HepG2 (cell line): ENCODE measurements around the gene ZMYND8. TPM values are rescaled to one million over a fixed set of nuclear protein-coding genes. Genes with fewer than 3 reads are reported as not detected.
A peak's percentile ranks its signal among the peaks of the same experiment; 100 is the strongest.

Source experiments
- CCDC6 ChIP-seq: sonication (generic); formaldehyde crosslinking; IDR thresholded peaks from 2 replicates; pipeline ENCODE4 v1.8.1; 2022; ENCODE audit warnings: mild to moderate bottlenecking, missing genetic modification reagents, moderate library complexity
- ESRRA ChIP-seq: sonication (generic); formaldehyde crosslinking; IDR thresholded peaks from 2 replicates; pipeline ENCODE4 v1.5.1; 2020; ENCODE audit warnings: mild to moderate bottlenecking, low read depth, missing genetic modification reagents
- IRX3 ChIP-seq: sonication (generic); formaldehyde crosslinking; IDR thresholded peaks from 2 replicates; pipeline ENCODE4 v1.8.1; 2023; ENCODE audit warnings: mild to moderate bottlenecking, low read depth, missing genetic modification reagents, borderline replicate concordance
- MATR3 ChIP-seq: sonication (generic); formaldehyde crosslinking; IDR thresholded peaks from 2 replicates; pipeline ENCODE4 v1.4.0; 2020; ENCODE audit warnings: missing genetic modification reagents
- SCMH1 ChIP-seq: sonication (generic); formaldehyde crosslinking; IDR thresholded peaks from 2 replicates; pipeline ENCODE4 v1.9.0; 2021; ENCODE audit warnings: missing genetic modification reagents, mild to moderate bottlenecking, borderline replicate concordance
- ZBTB42 ChIP-seq: sonication (generic); formaldehyde crosslinking; IDR thresholded peaks from 2 replicates; pipeline ENCODE4 v1.5.0; 2020; ENCODE audit warnings: mild to moderate bottlenecking, missing genetic modification reagents
- ZNF160 ChIP-seq: sonication (generic); formaldehyde crosslinking; IDR thresholded peaks from 2 replicates; pipeline ENCODE4 v1.8.0; 2022; ENCODE audit warnings: mild to moderate bottlenecking, inconsistent platforms, missing genetic modification reagents
- ZNF235 ChIP-seq: sonication (generic); formaldehyde crosslinking; IDR thresholded peaks from 2 replicates; pipeline ENCODE4 v1.8.1; 2023; ENCODE audit warnings: mild to moderate bottlenecking, missing genetic modification reagents, borderline replicate concordance
- ZNF577 ChIP-seq: sonication (generic); formaldehyde crosslinking; IDR thresholded peaks from 2 replicates; pipeline ENCODE4 v1.4.0; 2020; ENCODE audit warnings: mild to moderate bottlenecking, low read depth, missing genetic modification reagents, borderline replicate concordance
- ZNF747 ChIP-seq: sonication (generic); formaldehyde crosslinking; IDR thresholded peaks from 2 replicates; pipeline ENCODE4 v1.8.1; 2023; ENCODE audit warnings: missing genetic modification reagents, mild to moderate bottlenecking, borderline replicate concordance
- ZNF777 ChIP-seq: sonication (generic); formaldehyde crosslinking; IDR thresholded peaks from 2 replicates; pipeline ENCODE4 v1.4.0; 2020; ENCODE audit warnings: missing genetic modification reagents
- ZNF841 ChIP-seq: sonication (generic); formaldehyde crosslinking; IDR thresholded peaks from 2 replicates; pipeline ENCODE4 v1.8.1; 2023; ENCODE audit warnings: missing genetic modification reagents, borderline replicate concordance
- ZSCAN9 ChIP-seq: IDR thresholded peaks from 2 replicates; pipeline ENCODE4 v1.6.1; 2016; ENCODE audit warnings: borderline replicate concordance
- polyA plus RNA-seq, 8 experiments: library from polyadenylated mRNA; depleted of rRNA in 3 of 8; stranded (reverse) in 7 of 8; unstranded in 1 of 8; fragments of >200 nt; fragmentation: Illumina TruSeq in 4 of 8; extraction: Trizol in 4 of 8; gene quantifications; 2 replicates each; pipeline versions ENCODE4 v1.2.1 to v1.2.3, GENCODE V29; 2011 to 2016; ENCODE audit warnings: low read depth in 4 of 8, missing spikeins in 1 of 8, mixed read lengths in 1 of 8; ENCODE audit not compliant: insufficient read depth in 1 of 8
- total RNA-seq, 5 experiments: library from RNA; depleted of rRNA; stranded (reverse); fragments of >200 nt; fragmentation: Illumina TruSeq; extraction: Trizol; gene quantifications; 2 replicates each; pipeline ENCODE4 v1.2.3, GENCODE V29; 2016; ENCODE audit warnings: low read depth in 1 of 5
- TF ChIP-seq, protein P1 (sequence below): sonication (generic); formaldehyde crosslinking; IDR thresholded peaks from 2 replicates; pipeline ENCODE4 v1.8.1; 2023; ENCODE audit warnings: mild to moderate bottlenecking, missing genetic modification reagents, borderline replicate concordance
- TF ChIP-seq, protein P2 (sequence below), 2 experiments: fragments of 450-650 bp in 1 of 2; sonication (generic) in 1 of 2; formaldehyde crosslinking; IDR thresholded peaks; 2 replicates each; pipeline versions ENCODE4 v1.5.0 to v1.8.0; 2020 to 2022; ENCODE audit warnings: mild to moderate bottlenecking in 1 of 2, missing genetic modification reagents in 1 of 2
- TF ChIP-seq, protein P3 (sequence below): sonication (generic); formaldehyde crosslinking; IDR thresholded peaks from 2 replicates; pipeline ENCODE4 v1.5.1; 2020; ENCODE audit warnings: missing genetic modification reagents, mild to moderate bottlenecking, borderline replicate concordance
- TF ChIP-seq, protein P4 (sequence below): sonication (generic); formaldehyde crosslinking; IDR thresholded peaks from 2 replicates; pipeline ENCODE4 v1.8.0; 2022; ENCODE audit warnings: mild to moderate bottlenecking, missing genetic modification reagents, borderline replicate concordance
- TF ChIP-seq, protein P5 (sequence below): sonication (generic); formaldehyde crosslinking; IDR thresholded peaks from 2 replicates; pipeline ENCODE4 v1.4.0; 2020; ENCODE audit warnings: missing genetic modification reagents, borderline replicate concordance
- TF ChIP-seq, protein P6 (sequence below): sonication (generic); formaldehyde crosslinking; IDR thresholded peaks from 2 replicates; pipeline ENCODE4 v1.4.0; 2020; ENCODE audit warnings: missing genetic modification reagents, borderline replicate concordance

The ZMYND8 gene
- total and polyA plus RNA-seq, 2 of the 13 experiments (the other 11 are each of a cell fraction or from before 2014, with no cell fraction given) = 53.9 to 84.7 TPM

DNA sequence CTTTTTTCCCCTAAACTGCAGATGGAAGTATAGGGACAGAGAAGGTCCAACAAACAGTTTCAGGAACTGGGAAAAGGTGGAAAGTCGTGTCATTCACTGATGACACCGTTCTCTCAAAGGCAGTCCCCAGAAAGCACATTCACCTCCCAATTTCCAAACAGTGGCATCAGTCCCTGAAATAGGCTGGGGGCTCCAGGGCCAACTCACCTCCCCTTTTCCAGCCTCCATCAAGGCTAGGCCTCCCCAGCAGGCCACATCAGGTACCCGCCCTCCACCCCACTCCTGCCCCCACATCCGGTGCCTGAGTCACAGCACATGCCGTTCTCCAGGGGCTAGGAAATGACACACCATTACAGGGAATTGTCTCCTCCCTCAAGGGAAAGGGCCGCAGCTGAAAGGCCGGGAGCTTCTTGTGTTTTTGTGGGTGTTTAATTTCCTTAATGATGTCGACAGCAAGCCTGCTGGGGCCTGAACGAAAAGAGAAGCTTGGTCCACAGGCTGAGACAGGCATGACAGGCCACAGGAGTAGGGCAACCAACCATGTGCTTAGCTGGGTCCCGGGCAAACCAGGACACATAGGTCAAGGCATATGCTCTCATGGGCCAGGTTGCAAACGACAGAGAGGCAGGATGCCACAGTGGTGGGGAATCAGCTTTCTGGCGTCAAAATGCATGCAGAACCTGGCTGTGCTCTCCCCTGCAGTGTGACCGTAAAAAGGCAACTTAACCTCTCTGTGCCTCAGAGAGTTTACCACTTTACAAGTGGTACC lies 39.2 kb downstream of the ZMYND8 start (continued):
- TF ChIP-seq ZNF235 (CRISPR knock-in tag) (no peak), ZNF577 (CRISPR knock-in tag) (no peak), ZBTB42 (CRISPR knock-in tag) (no peak), ZNF841 (CRISPR knock-in tag) (no peak), ZNF747 (CRISPR knock-in tag) (no peak), SCMH1 (no peak), ESRRA (no peak), MATR3 (no peak), ZNF777 (CRISPR knock-in tag) (no peak), ZSCAN9 (no peak), ZNF160 (CRISPR knock-in tag) (no peak), IRX3 (CRISPR knock-in tag) (no peak), CCDC6 (no peak)
- TF ChIP-seq, protein P1, sequence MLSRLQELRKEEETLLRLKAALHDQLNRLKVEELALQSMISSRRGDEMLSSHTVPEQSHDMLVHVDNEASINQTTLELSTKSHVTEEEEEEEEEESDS (CRISPR knock-in tag) = no peak
- TF ChIP-seq, protein P2, sequence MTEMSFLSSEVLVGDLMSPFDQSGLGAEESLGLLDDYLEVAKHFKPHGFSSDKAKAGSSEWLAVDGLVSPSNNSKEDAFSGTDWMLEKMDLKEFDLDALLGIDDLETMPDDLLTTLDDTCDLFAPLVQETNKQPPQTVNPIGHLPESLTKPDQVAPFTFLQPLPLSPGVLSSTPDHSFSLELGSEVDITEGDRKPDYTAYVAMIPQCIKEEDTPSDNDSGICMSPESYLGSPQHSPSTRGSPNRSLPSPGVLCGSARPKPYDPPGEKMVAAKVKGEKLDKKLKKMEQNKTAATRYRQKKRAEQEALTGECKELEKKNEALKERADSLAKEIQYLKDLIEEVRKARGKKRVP (CRISPR knock-in tag; IDR thresholded peaks at IDR 0.05) = no peak
- TF ChIP-seq, protein P3, sequence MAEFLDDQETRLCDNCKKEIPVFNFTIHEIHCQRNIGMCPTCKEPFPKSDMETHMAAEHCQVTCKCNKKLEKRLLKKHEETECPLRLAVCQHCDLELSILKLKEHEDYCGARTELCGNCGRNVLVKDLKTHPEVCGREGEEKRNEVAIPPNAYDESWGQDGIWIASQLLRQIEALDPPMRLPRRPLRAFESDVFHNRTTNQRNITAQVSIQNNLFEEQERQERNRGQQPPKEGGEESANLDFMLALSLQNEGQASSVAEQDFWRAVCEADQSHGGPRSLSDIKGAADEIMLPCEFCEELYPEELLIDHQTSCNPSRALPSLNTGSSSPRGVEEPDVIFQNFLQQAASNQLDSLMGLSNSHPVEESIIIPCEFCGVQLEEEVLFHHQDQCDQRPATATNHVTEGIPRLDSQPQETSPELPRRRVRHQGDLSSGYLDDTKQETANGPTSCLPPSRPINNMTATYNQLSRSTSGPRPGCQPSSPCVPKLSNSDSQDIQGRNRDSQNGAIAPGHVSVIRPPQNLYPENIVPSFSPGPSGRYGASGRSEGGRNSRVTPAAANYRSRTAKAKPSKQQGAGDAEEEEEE (CRISPR knock-in tag) = no peak
- TF ChIP-seq, protein P4, sequence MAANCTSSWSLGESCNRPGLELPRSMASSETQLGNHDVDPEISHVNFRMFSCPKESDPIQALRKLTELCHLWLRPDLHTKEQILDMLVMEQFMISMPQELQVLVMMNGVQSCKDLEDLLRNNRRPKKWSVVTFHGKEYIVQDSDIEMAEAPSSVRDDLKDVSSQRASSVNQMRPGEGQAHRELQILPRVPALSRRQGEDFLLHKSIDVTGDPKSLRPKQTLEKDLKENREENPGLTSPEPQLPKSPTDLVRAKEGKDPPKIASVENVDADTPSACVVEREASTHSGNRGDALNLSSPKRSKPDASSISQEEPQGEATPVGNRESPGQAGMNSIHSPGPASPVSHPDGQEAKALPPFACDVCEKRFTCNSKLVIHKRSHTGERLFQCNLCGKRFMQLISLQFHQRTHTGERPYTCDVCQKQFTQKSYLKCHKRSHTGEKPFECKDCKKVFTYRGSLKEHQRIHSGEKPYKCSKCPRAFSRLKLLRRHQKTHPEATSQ (CRISPR knock-in tag) = no peak
- TF ChIP-seq, protein P5, sequence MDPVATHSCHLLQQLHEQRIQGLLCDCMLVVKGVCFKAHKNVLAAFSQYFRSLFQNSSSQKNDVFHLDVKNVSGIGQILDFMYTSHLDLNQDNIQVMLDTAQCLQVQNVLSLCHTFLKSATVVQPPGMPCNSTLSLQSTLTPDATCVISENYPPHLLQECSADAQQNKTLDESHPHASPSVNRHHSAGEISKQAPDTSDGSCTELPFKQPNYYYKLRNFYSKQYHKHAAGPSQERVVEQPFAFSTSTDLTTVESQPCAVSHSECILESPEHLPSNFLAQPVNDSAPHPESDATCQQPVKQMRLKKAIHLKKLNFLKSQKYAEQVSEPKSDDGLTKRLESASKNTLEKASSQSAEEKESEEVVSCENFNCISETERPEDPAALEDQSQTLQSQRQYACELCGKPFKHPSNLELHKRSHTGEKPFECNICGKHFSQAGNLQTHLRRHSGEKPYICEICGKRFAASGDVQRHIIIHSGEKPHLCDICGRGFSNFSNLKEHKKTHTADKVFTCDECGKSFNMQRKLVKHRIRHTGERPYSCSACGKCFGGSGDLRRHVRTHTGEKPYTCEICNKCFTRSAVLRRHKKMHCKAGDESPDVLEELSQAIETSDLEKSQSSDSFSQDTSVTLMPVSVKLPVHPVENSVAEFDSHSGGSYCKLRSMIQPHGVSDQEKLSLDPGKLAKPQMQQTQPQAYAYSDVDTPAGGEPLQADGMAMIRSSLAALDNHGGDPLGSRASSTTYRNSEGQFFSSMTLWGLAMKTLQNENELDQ (CRISPR knock-in tag) = no peak
- TF ChIP-seq, protein P6, sequence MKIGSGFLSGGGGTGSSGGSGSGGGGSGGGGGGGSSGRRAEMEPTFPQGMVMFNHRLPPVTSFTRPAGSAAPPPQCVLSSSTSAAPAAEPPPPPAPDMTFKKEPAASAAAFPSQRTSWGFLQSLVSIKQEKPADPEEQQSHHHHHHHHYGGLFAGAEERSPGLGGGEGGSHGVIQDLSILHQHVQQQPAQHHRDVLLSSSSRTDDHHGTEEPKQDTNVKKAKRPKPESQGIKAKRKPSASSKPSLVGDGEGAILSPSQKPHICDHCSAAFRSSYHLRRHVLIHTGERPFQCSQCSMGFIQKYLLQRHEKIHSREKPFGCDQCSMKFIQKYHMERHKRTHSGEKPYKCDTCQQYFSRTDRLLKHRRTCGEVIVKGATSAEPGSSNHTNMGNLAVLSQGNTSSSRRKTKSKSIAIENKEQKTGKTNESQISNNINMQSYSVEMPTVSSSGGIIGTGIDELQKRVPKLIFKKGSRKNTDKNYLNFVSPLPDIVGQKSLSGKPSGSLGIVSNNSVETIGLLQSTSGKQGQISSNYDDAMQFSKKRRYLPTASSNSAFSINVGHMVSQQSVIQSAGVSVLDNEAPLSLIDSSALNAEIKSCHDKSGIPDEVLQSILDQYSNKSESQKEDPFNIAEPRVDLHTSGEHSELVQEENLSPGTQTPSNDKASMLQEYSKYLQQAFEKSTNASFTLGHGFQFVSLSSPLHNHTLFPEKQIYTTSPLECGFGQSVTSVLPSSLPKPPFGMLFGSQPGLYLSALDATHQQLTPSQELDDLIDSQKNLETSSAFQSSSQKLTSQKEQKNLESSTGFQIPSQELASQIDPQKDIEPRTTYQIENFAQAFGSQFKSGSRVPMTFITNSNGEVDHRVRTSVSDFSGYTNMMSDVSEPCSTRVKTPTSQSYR (CRISPR knock-in tag) = peak; percentile 27; the same call in 1 of the 2 replicates
